HepG2 (cell line): Measurements from ENCODE around the gene RAB42. TPM values are rescaled to one million over a fixed set of nuclear protein-coding genes. Genes with fewer than 3 reads are reported as not detected.
A peak's percentile ranks its signal among the peaks of the same experiment; 100 is the strongest.

ENCODE experiments used
- CC2D1A ChIP-seq: sonication (generic); formaldehyde crosslinking; IDR thresholded peaks from 2 replicates; pipeline ENCODE4 v1.8.1; 2023; ENCODE audit warnings: mild to moderate bottlenecking, missing genetic modification reagents
- IRF2 ChIP-seq: IDR thresholded peaks from 2 replicates; pipeline ENCODE4 v1.6.1; 2018; ENCODE audit warnings: missing genetic modification reagents, missing compliant biosample characterization
- JUN ChIP-seq: sonication (generic); formaldehyde crosslinking; IDR thresholded peaks from 2 replicates; pipeline ENCODE4 v1.4.0; 2020; ENCODE audit warnings: mild to moderate bottlenecking, missing genetic modification reagents
- KDM5A ChIP-seq: fragments of 200-600 bp; sonication (generic); IDR thresholded peaks from 2 replicates; pipeline ENCODE4 v1.7.0; 2018; ENCODE audit warnings: antibody characterized with exemption, mild to moderate bottlenecking, low read length, borderline replicate concordance
- NR2F1 ChIP-seq, 2 experiments: fragments of 450-650 bp in 1 of 2; formaldehyde crosslinking in 1 of 2; IDR thresholded peaks; 2 replicates each; pipeline versions ENCODE4 v1.5.0 to v1.6.1; 2016 to 2020; ENCODE audit warnings: mild to moderate bottlenecking in 1 of 2, missing compliant biosample characterization in 1 of 2, missing genetic modification reagents in 1 of 2, moderate library complexity in 1 of 2
- POLR2AphosphoS2 ChIP-seq: IDR thresholded peaks from 2 replicates; pipeline ENCODE4 v1.6.1; 2011; ENCODE audit warnings: low read depth, low read length, improper control_type of control experiment
- SKI ChIP-seq: fragments of 450-650 bp; IDR thresholded peaks from one replicate; pipeline ENCODE4 v1.6.1; 2018; ENCODE audit warnings: mild to moderate bottlenecking; ENCODE audit not compliant: partially characterized antibody
- SMARCC2 ChIP-seq: fragments of 450-650 bp; IDR thresholded peaks from 2 replicates; pipeline ENCODE4 v1.6.1; 2017; ENCODE audit warnings: antibody characterized with exemption, mild to moderate bottlenecking
- SNAPC2 ChIP-seq: sonication (generic); formaldehyde crosslinking; IDR thresholded peaks from 2 replicates; pipeline ENCODE4 v1.8.1; 2022; ENCODE audit warnings: mild to moderate bottlenecking, missing genetic modification reagents
- SPEN ChIP-seq: sonication (generic); formaldehyde crosslinking; IDR thresholded peaks from 2 replicates; pipeline ENCODE4 v1.5.1; 2020; ENCODE audit warnings: low read depth, mild to moderate bottlenecking, missing genetic modification reagents
- SRSF1 ChIP-seq: fragments of 200-400 bp; formaldehyde crosslinking; optimal IDR thresholded peaks from 2 replicates; pipeline ENCODE3; 2017; ENCODE audit warnings: mild to moderate bottlenecking, low read depth, low read length, moderate library complexity
- WIZ ChIP-seq: sonication (generic); formaldehyde crosslinking; IDR thresholded peaks from 2 replicates; pipeline ENCODE4 v1.5.1; 2020; ENCODE audit warnings: mild to moderate bottlenecking, missing genetic modification reagents
- ZNF101 ChIP-seq: sonication (generic); formaldehyde crosslinking; IDR thresholded peaks from 2 replicates; pipeline ENCODE4 v1.4.0; 2020; ENCODE audit warnings: mild to moderate bottlenecking, low read depth, missing genetic modification reagents, borderline replicate concordance
- ZNF333 ChIP-seq: sonication (generic); formaldehyde crosslinking; IDR thresholded peaks from 2 replicates; pipeline ENCODE4 v1.4.0; 2020; ENCODE audit warnings: mild to moderate bottlenecking, missing genetic modification reagents, borderline replicate concordance
- ZNF607 ChIP-seq: sonication (generic); formaldehyde crosslinking; IDR thresholded peaks from 2 replicates; pipeline ENCODE4 v1.5.1; 2020; ENCODE audit warnings: missing genetic modification reagents, mild to moderate bottlenecking, borderline replicate concordance
- ZNF614 ChIP-seq: IDR thresholded peaks from 2 replicates; pipeline ENCODE4 v1.6.1; 2018; ENCODE audit warnings: missing biosample characterization, missing genetic modification reagents, inconsistent platforms, borderline replicate concordance
- ZNF616 ChIP-seq: sonication (generic); formaldehyde crosslinking; IDR thresholded peaks from 2 replicates; pipeline ENCODE4 v1.5.0; 2020; ENCODE audit warnings: low read depth, mild to moderate bottlenecking, missing genetic modification reagents
- polyA plus RNA-seq, 8 experiments: library from polyadenylated mRNA; depleted of rRNA in 3 of 8; stranded (reverse) in 7 of 8; unstranded in 1 of 8; fragments of >200 nt; fragmentation: Illumina TruSeq in 4 of 8; extraction: Trizol in 4 of 8; gene quantifications; 2 replicates each; pipeline versions ENCODE4 v1.2.1 to v1.2.3, GENCODE V29; 2011 to 2016; ENCODE audit warnings: low read depth in 4 of 8, missing spikeins in 1 of 8, mixed read lengths in 1 of 8; ENCODE audit not compliant: insufficient read depth in 1 of 8
- total RNA-seq, 5 experiments: library from RNA; depleted of rRNA; stranded (reverse); fragments of >200 nt; fragmentation: Illumina TruSeq; extraction: Trizol; gene quantifications; 2 replicates each; pipeline ENCODE4 v1.2.3, GENCODE V29; 2016; ENCODE audit warnings: low read depth in 1 of 5
- TF ChIP-seq, protein P1 (sequence below): sonication (generic); formaldehyde crosslinking; IDR thresholded peaks from 2 replicates; pipeline ENCODE4 v1.5.1; 2020; ENCODE audit warnings: missing genetic modification reagents, mild to moderate bottlenecking, borderline replicate concordance
- TF ChIP-seq, protein P2 (sequence below): sonication (generic); formaldehyde crosslinking; IDR thresholded peaks from 2 replicates; pipeline ENCODE4 v1.4.0; 2020; ENCODE audit warnings: missing genetic modification reagents, borderline replicate concordance
- TF ChIP-seq, protein P3 (sequence below): sonication (generic); formaldehyde crosslinking; IDR thresholded peaks from 2 replicates; pipeline ENCODE4 v1.4.0; 2020; ENCODE audit warnings: missing genetic modification reagents
- TF ChIP-seq, protein P4 (sequence below): sonication (generic); formaldehyde crosslinking; IDR thresholded peaks from 2 replicates; pipeline ENCODE4 v1.8.0; 2022; ENCODE audit warnings: mild to moderate bottlenecking, missing genetic modification reagents
- TF ChIP-seq, protein P5 (sequence below): sonication (generic); formaldehyde crosslinking; IDR thresholded peaks from 2 replicates; pipeline ENCODE4 v1.4.0; 2020; ENCODE audit warnings: missing genetic modification reagents, borderline replicate concordance

RAB42 gene
- total and polyA plus RNA-seq, 2 of the 13 experiments (the other 11 are each of a cell fraction or from before 2014, with no cell fraction given), result 10.4 to 166 TPM

DNA sequence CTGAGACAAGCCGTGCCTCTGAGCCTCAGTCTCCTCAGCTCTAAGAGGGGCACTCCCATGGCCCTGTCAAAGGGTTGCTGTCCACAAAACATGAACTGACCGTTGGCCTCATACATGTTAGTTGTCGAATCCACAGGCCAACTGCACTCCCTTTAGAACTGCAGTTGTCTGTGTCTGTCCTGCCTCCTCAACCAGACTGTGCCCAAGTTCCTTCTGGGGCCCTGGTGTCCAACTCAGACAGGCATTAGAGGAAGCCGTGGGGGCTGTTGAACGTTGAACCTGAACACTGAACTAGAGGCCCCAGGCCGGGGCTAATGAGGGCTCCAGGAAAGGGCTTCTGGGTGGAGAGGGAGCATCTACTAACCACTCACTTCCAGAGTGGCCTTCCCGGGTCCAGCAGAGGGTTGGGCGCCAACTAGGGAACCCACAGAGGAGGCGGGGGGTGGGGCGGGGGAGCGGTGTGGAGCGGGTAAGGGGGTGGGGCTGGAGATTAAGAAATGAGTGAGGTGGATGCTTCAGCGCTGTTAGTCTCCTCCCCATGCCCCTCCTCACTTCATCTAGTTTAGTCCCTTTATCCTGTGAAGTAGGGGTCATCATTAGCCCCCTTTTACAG, at the start of gene RAB42 (continued):
- TF ChIP-seq ZNF333 (0 out of 2 replicates have a peak, but pooled peaks have one; percentile 68), SMARCC2 (no peak), ZNF607 (no peak), NR2F1 (CRISPR knock-in tag; IDR thresholded peaks at IDR 0.05) (0 out of 4 replicates have a peak, but pooled peaks of 1 of the 2 experiments have one; percentile 13), JUN (CRISPR knock-in tag) (no peak), ZNF616 (no peak), SRSF1 (no peak), SNAPC2 (CRISPR knock-in tag) (no peak), POLR2AphosphoS2 (no peak), SKI (peak; percentile 44), CC2D1A (no peak), IRF2 (CRISPR knock-in tag) (peak; percentile 61; the same call in 1 of the 2 replicates), WIZ (CRISPR knock-in tag) (0 out of 2 replicates have a peak, but pooled peaks have one; percentile 29), SPEN (CRISPR knock-in tag) (peak; percentile 44; the same call in 1 of the 2 replicates), ZNF614 (CRISPR knock-in tag) (peak; percentile 63; the same call in 1 of the 2 replicates), ZNF101 (no peak), KDM5A (no peak)
- TF ChIP-seq, protein P1, sequence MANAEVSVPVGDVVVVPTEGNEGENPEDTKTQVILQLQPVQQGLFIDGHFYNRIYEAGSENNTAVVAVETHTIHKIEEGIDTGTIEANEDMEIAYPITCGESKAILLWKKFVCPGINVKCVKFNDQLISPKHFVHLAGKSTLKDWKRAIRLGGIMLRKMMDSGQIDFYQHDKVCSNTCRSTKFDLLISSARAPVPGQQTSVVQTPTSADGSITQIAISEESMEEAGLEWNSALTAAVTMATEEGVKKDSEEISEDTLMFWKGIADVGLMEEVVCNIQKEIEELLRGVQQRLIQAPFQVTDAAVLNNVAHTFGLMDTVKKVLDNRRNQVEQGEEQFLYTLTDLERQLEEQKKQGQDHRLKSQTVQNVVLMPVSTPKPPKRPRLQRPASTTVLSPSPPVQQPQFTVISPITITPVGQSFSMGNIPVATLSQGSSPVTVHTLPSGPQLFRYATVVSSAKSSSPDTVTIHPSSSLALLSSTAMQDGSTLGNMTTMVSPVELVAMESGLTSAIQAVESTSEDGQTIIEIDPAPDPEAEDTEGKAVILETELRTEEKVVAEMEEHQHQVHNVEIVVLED (CRISPR knock-in tag), result peak; percentile 13; the same call in 1 of the 2 replicates
- TF ChIP-seq, protein P2, sequence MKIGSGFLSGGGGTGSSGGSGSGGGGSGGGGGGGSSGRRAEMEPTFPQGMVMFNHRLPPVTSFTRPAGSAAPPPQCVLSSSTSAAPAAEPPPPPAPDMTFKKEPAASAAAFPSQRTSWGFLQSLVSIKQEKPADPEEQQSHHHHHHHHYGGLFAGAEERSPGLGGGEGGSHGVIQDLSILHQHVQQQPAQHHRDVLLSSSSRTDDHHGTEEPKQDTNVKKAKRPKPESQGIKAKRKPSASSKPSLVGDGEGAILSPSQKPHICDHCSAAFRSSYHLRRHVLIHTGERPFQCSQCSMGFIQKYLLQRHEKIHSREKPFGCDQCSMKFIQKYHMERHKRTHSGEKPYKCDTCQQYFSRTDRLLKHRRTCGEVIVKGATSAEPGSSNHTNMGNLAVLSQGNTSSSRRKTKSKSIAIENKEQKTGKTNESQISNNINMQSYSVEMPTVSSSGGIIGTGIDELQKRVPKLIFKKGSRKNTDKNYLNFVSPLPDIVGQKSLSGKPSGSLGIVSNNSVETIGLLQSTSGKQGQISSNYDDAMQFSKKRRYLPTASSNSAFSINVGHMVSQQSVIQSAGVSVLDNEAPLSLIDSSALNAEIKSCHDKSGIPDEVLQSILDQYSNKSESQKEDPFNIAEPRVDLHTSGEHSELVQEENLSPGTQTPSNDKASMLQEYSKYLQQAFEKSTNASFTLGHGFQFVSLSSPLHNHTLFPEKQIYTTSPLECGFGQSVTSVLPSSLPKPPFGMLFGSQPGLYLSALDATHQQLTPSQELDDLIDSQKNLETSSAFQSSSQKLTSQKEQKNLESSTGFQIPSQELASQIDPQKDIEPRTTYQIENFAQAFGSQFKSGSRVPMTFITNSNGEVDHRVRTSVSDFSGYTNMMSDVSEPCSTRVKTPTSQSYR (CRISPR knock-in tag), result no peak
- TF ChIP-seq, protein P3, sequence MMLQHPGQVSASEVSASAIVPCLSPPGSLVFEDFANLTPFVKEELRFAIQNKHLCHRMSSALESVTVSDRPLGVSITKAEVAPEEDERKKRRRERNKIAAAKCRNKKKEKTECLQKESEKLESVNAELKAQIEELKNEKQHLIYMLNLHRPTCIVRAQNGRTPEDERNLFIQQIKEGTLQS (CRISPR knock-in tag), result no peak
- TF ChIP-seq, protein P4, sequence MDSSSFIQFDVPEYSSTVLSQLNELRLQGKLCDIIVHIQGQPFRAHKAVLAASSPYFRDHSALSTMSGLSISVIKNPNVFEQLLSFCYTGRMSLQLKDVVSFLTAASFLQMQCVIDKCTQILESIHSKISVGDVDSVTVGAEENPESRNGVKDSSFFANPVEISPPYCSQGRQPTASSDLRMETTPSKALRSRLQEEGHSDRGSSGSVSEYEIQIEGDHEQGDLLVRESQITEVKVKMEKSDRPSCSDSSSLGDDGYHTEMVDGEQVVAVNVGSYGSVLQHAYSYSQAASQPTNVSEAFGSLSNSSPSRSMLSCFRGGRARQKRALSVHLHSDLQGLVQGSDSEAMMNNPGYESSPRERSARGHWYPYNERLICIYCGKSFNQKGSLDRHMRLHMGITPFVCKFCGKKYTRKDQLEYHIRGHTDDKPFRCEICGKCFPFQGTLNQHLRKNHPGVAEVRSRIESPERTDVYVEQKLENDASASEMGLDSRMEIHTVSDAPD (CRISPR knock-in tag), result no peak
- TF ChIP-seq, protein P5, sequence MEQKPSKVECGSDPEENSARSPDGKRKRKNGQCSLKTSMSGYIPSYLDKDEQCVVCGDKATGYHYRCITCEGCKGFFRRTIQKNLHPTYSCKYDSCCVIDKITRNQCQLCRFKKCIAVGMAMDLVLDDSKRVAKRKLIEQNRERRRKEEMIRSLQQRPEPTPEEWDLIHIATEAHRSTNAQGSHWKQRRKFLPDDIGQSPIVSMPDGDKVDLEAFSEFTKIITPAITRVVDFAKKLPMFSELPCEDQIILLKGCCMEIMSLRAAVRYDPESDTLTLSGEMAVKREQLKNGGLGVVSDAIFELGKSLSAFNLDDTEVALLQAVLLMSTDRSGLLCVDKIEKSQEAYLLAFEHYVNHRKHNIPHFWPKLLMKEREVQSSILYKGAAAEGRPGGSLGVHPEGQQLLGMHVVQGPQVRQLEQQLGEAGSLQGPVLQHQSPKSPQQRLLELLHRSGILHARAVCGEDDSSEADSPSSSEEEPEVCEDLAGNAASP (CRISPR knock-in tag), result 0 out of 2 replicates have a peak, but pooled peaks have one; percentile 14
